Lower leg skin (tissue), 3 donors: ENCODE data around the gene MBOAT7.

ENCODE experiments used
- CTCF ChIP-seq, 3 donors: fragments of 450-650 bp; IDR thresholded peaks; one replicate each; pipeline ENCODE4 v1.5.1; 2016; ENCODE audit warnings: antibody characterized with exemption in 3 of 3, mild to moderate bottlenecking in 3 of 3, moderate library complexity in 2 of 3
- POLR2A ChIP-seq, 2 donors: fragments of 450-650 bp; IDR thresholded peaks; one replicate each; pipeline ENCODE4 v1.6.1; 2016 to 2017; ENCODE audit warnings: antibody characterized with exemption in 2 of 2, mild to moderate bottlenecking in 1 of 2, moderate library complexity in 1 of 2

GRCh38 chr19:54211235-54211634 is 21.9 kb upstream of the MBOAT7 start:
- TF ChIP-seq CTCF (IDR thresholded peaks at IDR 0.05) = no peak
- TF ChIP-seq POLR2A (IDR thresholded peaks at IDR 0.05) = no peak
